HEK293T (cell line): ENCODE data around the gene CDKN2B-AS1.

ENCODE experiments used
- CTCF ChIA-PET: fragments of 350-600 bp; formaldehyde crosslinking; extraction: SDS; loops from one replicate; lab custom pipeline; 2021; ENCODE audit warnings: antibody characterized with exemption, inconsistent platforms; lab: Yijun Ruan, JAX
- POLR2A ChIA-PET: fragments of 350-600 bp; formaldehyde crosslinking; extraction: SDS; loops from one replicate; lab custom pipeline; 2020; ENCODE audit warnings: antibody characterized with exemption, inconsistent platforms; lab: Yijun Ruan, JAX
- DNase-seq: peaks from one replicate; pipeline ENCODE4 v3.0.0; 2012; ENCODE audit warnings: mixed read lengths; ENCODE audit errors: extremely low spot score
- ARNT ChIP-seq: fragments of 450-650 bp; IDR thresholded peaks from 2 replicates; pipeline ENCODE4 v1.6.1; 2017; ENCODE audit warnings: mild to moderate bottlenecking
- BHLHE40 ChIP-seq: fragments of 450-650 bp; IDR thresholded peaks from 2 replicates; pipeline ENCODE4 v1.6.1; 2016; ENCODE audit warnings: mild to moderate bottlenecking, moderate library complexity, borderline replicate concordance
- CTBP1 ChIP-seq: fragments of 450-650 bp; IDR thresholded peaks from 2 replicates; pipeline ENCODE4 v1.6.1; 2016; ENCODE audit warnings: borderline replicate concordance
- ELF4 ChIP-seq: fragments of 450-650 bp; IDR thresholded peaks from 2 replicates; pipeline ENCODE4 v1.6.1; 2017; ENCODE audit warnings: antibody characterized with exemption
- FOXA1 ChIP-seq: fragments of 450-650 bp; IDR thresholded peaks from 2 replicates; pipeline ENCODE4 v1.6.1; 2016; ENCODE audit warnings: mild to moderate bottlenecking
- FOXK2 ChIP-seq: fragments of 450-650 bp; IDR thresholded peaks from 2 replicates; pipeline ENCODE4 v1.6.1; 2016; ENCODE audit warnings: mild to moderate bottlenecking
- FOXM1 ChIP-seq: fragments of 450-650 bp; IDR thresholded peaks from 2 replicates; pipeline ENCODE4 v1.6.1; 2017; ENCODE audit warnings: mild to moderate bottlenecking, borderline replicate concordance
- HDGF ChIP-seq: fragments of 450-650 bp; IDR thresholded peaks from 2 replicates; pipeline ENCODE4 v1.6.1; 2017; ENCODE audit warnings: antibody characterized with exemption, borderline replicate concordance
- L3MBTL2 ChIP-seq: fragments of 450-650 bp; conservative IDR thresholded peaks from 2 replicates; pipeline ENCODE4 v1.6.1; 2016; ENCODE audit warnings: mild to moderate bottlenecking
- LEF1 ChIP-seq: fragments of 450-650 bp; IDR thresholded peaks from 2 replicates; pipeline ENCODE4 v1.6.1; 2017; ENCODE audit warnings: mild to moderate bottlenecking, borderline replicate concordance
- NFRKB ChIP-seq: fragments of 450-650 bp; IDR thresholded peaks from 2 replicates; pipeline ENCODE4 v1.6.1; 2016; ENCODE audit warnings: mild to moderate bottlenecking, moderate library complexity
- PKNOX1 ChIP-seq: fragments of 450-650 bp; IDR thresholded peaks from 2 replicates; pipeline ENCODE4 v1.6.1; 2016
- SP1 ChIP-seq: fragments of 450-650 bp; IDR thresholded peaks from 2 replicates; pipeline ENCODE4 v1.6.1; 2017
- SUZ12 ChIP-seq: fragments of 450-650 bp; IDR thresholded peaks from 2 replicates; pipeline ENCODE4 v1.6.1; 2016; ENCODE audit warnings: mild to moderate bottlenecking
- TARDBP ChIP-seq: fragments of 450-650 bp; IDR thresholded peaks from 2 replicates; pipeline ENCODE4 v1.6.1; 2016
- ZNF384 ChIP-seq: fragments of 450-650 bp; IDR thresholded peaks from 2 replicates; pipeline ENCODE4 v1.6.1; 2016

The CDKN2B-AS1 gene

GRCh38 chr9:21997480-21997879 is 2.9 kb downstream of the CDKN2B-AS1 start:
- ChIA-PET POLR2A (interaction anchor here (0.7 to 1.3 kb wide), 2 partner anchors 12 to 131 kb away, joined by 3 to 4 read pairs; partner anchors contain the start of gene CDKN2B), CTCF (no interaction called here)
- TF ChIP-seq HDGF: no peak
- no peak for TF ChIP-seq SP1
- no peak for TF ChIP-seq SUZ12
- no peak for TF ChIP-seq LEF1
- no peak for TF ChIP-seq BHLHE40
- no peak for TF ChIP-seq ARNT
- TF ChIP-seq TARDBP: no peak
- no peak for TF ChIP-seq FOXM1
- no peak for TF ChIP-seq ZNF384
- TF ChIP-seq ELF4: no peak
- TF ChIP-seq PKNOX1: no peak
- no peak for TF ChIP-seq L3MBTL2
- TF ChIP-seq FOXA1: no peak
- no peak for TF ChIP-seq FOXK2
- TF ChIP-seq NFRKB: no peak
- TF ChIP-seq CTBP1: no peak
- no peak for DNase-seq

- ChIA-PET CTCF (no interaction called here), POLR2A (interaction anchor here (1.3 kb wide), 1 partner anchor 11 kb away, joined by 4 read pairs; the partner anchor contains the start of gene CDKN2B)
- no peak for DNase-seq
- no peak for TF ChIP-seq FOXK2
- TF ChIP-seq TARDBP: no peak
- no peak for TF ChIP-seq SP1
- no peak for TF ChIP-seq CTBP1
- TF ChIP-seq SUZ12: no peak
- TF ChIP-seq ELF4: no peak
- TF ChIP-seq FOXM1: no peak
- no peak for TF ChIP-seq L3MBTL2
- TF ChIP-seq NFRKB: no peak
- TF ChIP-seq HDGF: no peak
- TF ChIP-seq BHLHE40: no peak
- no peak for TF ChIP-seq LEF1
- no peak for TF ChIP-seq ZNF384
- TF ChIP-seq FOXA1: no peak
- no peak for TF ChIP-seq PKNOX1
- TF ChIP-seq ARNT: no peak
Observed at GRCh38 chr9:21998026-21998425, 3.4 kb downstream of the CDKN2B-AS1 start.

GRCh38 chr9:22002038-22002437 is 7.4 kb downstream of the CDKN2B-AS1 start:
- CTCF ChIA-PET: no interaction called here

GRCh38 chr9:22005021-22005701 is 10.6 kb downstream of the CDKN2B-AS1 start:
- DNase-seq: no peak
- ChIA-PET CTCF (no interaction called here), POLR2A (interaction anchor here (0.7 kb wide), 1 partner anchor 99 kb away, joined by 3 read pairs; no protein-coding TSS in a partner anchor)
- TF ChIP-seq LEF1: no peak
- TF ChIP-seq BHLHE40: no peak
- TF ChIP-seq ZNF384: no peak
- TF ChIP-seq ARNT: no peak

More at GRCh38 chr9:22002038-22002437, 7.4 kb downstream of the CDKN2B-AS1 start:
- POLR2A ChIA-PET: no interaction called here
- no peak for TF ChIP-seq ARNT
- TF ChIP-seq SUZ12: no peak
- no peak for TF ChIP-seq BHLHE40
- no peak for TF ChIP-seq CTBP1
- TF ChIP-seq ELF4: no peak
- no peak for TF ChIP-seq NFRKB
- no peak for TF ChIP-seq LEF1
- no peak for TF ChIP-seq FOXK2
- TF ChIP-seq TARDBP: no peak
- no peak for TF ChIP-seq SP1
- no peak for TF ChIP-seq HDGF
- TF ChIP-seq ZNF384: no peak
- no peak for TF ChIP-seq FOXA1
- TF ChIP-seq PKNOX1: no peak
- TF ChIP-seq FOXM1: no peak
- TF ChIP-seq L3MBTL2: no peak
- DNase-seq: no peak

- TF ChIP-seq LEF1: no peak
- TF ChIP-seq NFRKB: no peak
- TF ChIP-seq PKNOX1: no peak
- no peak for TF ChIP-seq ELF4
- TF ChIP-seq L3MBTL2: no peak
- TF ChIP-seq TARDBP: no peak
- TF ChIP-seq SUZ12: no peak
- no peak for TF ChIP-seq FOXA1
- TF ChIP-seq ZNF384: no peak
- no peak for TF ChIP-seq HDGF
- no peak for TF ChIP-seq SP1
- TF ChIP-seq CTBP1: no peak
- TF ChIP-seq BHLHE40: no peak
- TF ChIP-seq ARNT: no peak
- TF ChIP-seq FOXK2: no peak
- ChIA-PET CTCF (interaction anchor here (1.0 to 3.2 kb wide), 5 partner anchors 103 to 238 kb away, joined by 3 to 18 read pairs (median 3); no protein-coding TSS in a partner anchor), POLR2A (no interaction called here)
- no peak for DNase-seq
Observed at GRCh38 chr9:22005702-22006606, 11.4 kb downstream of the CDKN2B-AS1 start.
